GM12878 (cell line): ENCODE results near the gene MSH5. TPM values are rescaled to one million over a fixed set of nuclear protein-coding genes. Genes with fewer than 3 reads are reported as not detected.

Experiments used
- ATAC-seq: fragments of 200-7000 bp; cut with Tn5 transposase; 3 replicates; pipeline ENCODE4 v1.9.1; 2020; ENCODE audit warnings: mild to moderate bottlenecking, moderate library complexity
- BruUV-seq: library from RNA; stranded (reverse); fragments of 400-500 nt; replicated peaks from 2 replicates; lab custom pipeline; 2021; lab: Mats Ljungman, UMichigan
- CTCF ChIA-PET: fragments of 300-600 bp; sonication (Branson Sonifier 250); formaldehyde crosslinking; extraction: SDS; loops from one replicate; lab custom pipeline; 2021; ENCODE audit warnings: inconsistent platforms; lab: Yijun Ruan, JAX
- POLR2A ChIA-PET: fragments of 350-600 bp; formaldehyde crosslinking; extraction: SDS; loops from one replicate; lab custom pipeline; 2021; ENCODE audit warnings: inconsistent platforms; lab: Charles Lee
- RAD21 ChIA-PET: fragments of 300-600 bp; sonication (Branson Sonifier 250); formaldehyde crosslinking; loops from one replicate; lab custom pipeline; 2023; ENCODE audit warnings: antibody characterized with exemption; ENCODE audit not compliant: unreplicated experiment; lab: Charles Lee
- SMC1A ChIA-PET: fragments of 300-600 bp; sonication (Branson Sonifier 250); formaldehyde crosslinking; loops from one replicate; lab custom pipeline; 2023; ENCODE audit not compliant: unreplicated experiment, uncharacterized antibody; lab: Charles Lee
- DNase-seq: peaks from one replicate; pipeline ENCODE4 v3.0.0-alpha.2; 2011; ENCODE audit warnings: low read depth, low spot score
- FAIRE-seq: peaks from 3 replicates; lab custom pipeline; 2011; peaks lifted over from hg19 to GRCh38; lab: Jason Lieb, UNC
- H2AFZ ChIP-seq: 2 replicates; pipeline ENCODE4 v1.6.0; 2011; ENCODE audit warnings: low read depth, low read length, control low read depth; ENCODE audit not compliant: control insufficient read depth
- H3K27ac ChIP-seq: 2 replicates; pipeline ENCODE4 v1.5.1; 2011; ENCODE audit warnings: control low read depth; ENCODE audit not compliant: control insufficient read depth, insufficient read depth
- H3K27me3 ChIP-seq, 2 experiments: replicated peaks in 1 of 2; 2 replicates each; pipeline versions ENCODE4 v1.6.0 to v1.6.1; 2011; ENCODE audit warnings: low read length in 1 of 2; ENCODE audit not compliant: control insufficient read depth in 2 of 2, insufficient read depth in 2 of 2
- H3K36me3 ChIP-seq, 2 experiments: 2 replicates each; pipeline ENCODE4 v1.5.1; 2011; ENCODE audit warnings: low read length in 1 of 2; ENCODE audit not compliant: control insufficient read depth in 2 of 2, insufficient read depth in 2 of 2
- H3K4me1 ChIP-seq: 2 replicates; pipeline ENCODE4 v1.6.1; 2011; ENCODE audit warnings: mild to moderate bottlenecking, low read length, moderate library complexity, mixed read lengths; ENCODE audit not compliant: control insufficient read depth, insufficient read depth
- H3K4me2 ChIP-seq: 2 replicates; pipeline ENCODE4 v1.6.0; 2011; ENCODE audit warnings: control low read depth; ENCODE audit not compliant: control insufficient read depth, insufficient read depth
- H3K4me3 ChIP-seq: fragments of 200-600 bp; sonication (generic); 2 replicates; pipeline ENCODE4 v1.5.1; 2016
- H3K79me2 ChIP-seq: 2 replicates; pipeline ENCODE4 v1.6.0; 2011; ENCODE audit warnings: low read length; ENCODE audit not compliant: control insufficient read depth, insufficient read depth
- H3K9ac ChIP-seq: 2 replicates; pipeline ENCODE4 v1.8.0; 2011; ENCODE audit warnings: low read length, control low read depth, mixed read lengths; ENCODE audit not compliant: control insufficient read depth, insufficient read depth
- H3K9me3 ChIP-seq: replicated peaks from 3 replicates; pipeline ENCODE4 v1.5.1; 2011; ENCODE audit warnings: mild to moderate bottlenecking, low read length; ENCODE audit not compliant: control insufficient read depth, insufficient read depth
- H4K20me1 ChIP-seq: 2 replicates; pipeline ENCODE4 v1.6.0; 2011; ENCODE audit not compliant: control insufficient read depth, insufficient read depth
- CHD2 ChIP-seq: IDR thresholded peaks from 2 replicates; pipeline ENCODE4 v1.6.1; 2011; ENCODE audit warnings: low read depth, low read length, improper control_type of control experiment, borderline replicate concordance
- HCFC1 ChIP-seq: fragments of 150-350 bp; IDR thresholded peaks from 2 replicates; pipeline ENCODE4 v1.6.1; 2014; ENCODE audit warnings: low read length
- PML ChIP-seq: IDR thresholded peaks from 2 replicates; pipeline ENCODE4 v1.6.1; 2012; ENCODE audit warnings: low read length, inconsistent platforms
- SMAD1 ChIP-seq: fragments of 450-650 bp; IDR thresholded peaks from 2 replicates; pipeline ENCODE4 v1.6.1; 2018; ENCODE audit warnings: mild to moderate bottlenecking, low read depth; ENCODE audit not compliant: partially characterized antibody
- SRF ChIP-seq, 2 experiments: IDR thresholded peaks; 2 replicates each; pipeline ENCODE4 v1.6.1; 2011; ENCODE audit warnings: low read depth in 2 of 2, low read length in 2 of 2, mild to moderate bottlenecking in 1 of 2, moderate library complexity in 1 of 2
- TAF1 ChIP-seq: IDR thresholded peaks from 2 replicates; pipeline ENCODE4 v1.6.1; 2011; ENCODE audit warnings: mild to moderate bottlenecking, low read depth, low read length, borderline replicate concordance
- ZBED1 ChIP-seq: IDR thresholded peaks from 2 replicates; pipeline ENCODE4 v1.6.1; 2016; ENCODE audit warnings: borderline replicate concordance
- WGBS: methylation state at CpG from one replicate; pipeline ENCODE4 v1.1.6; 2016; ENCODE audit warnings: low lambda C conversion rate; ENCODE audit not compliant: insufficient replicate concordance, insufficient coverage; ENCODE audit errors: missing lambda C conversion rate; 5-methylcytosine and 5-hydroxymethylcytosine counted together
- in situ Hi-C: fragments of 300-500 bp; cut with MboI; formaldehyde crosslinking; loops from 9 replicates; pipeline ENCODE4 v1.14.3; 2018; ENCODE audit warnings: mixed read lengths
- intact Hi-C: fragments of 100-400 bp; cut with micrococcal nuclease; formaldehyde crosslinking; loops from one replicate; pipeline ENCODE4 v1.14.2; 2022; ENCODE audit not compliant: unreplicated experiment
- polyA plus RNA-seq, 11 experiments: library from polyadenylated mRNA; depleted of rRNA in 4 of 11; unstranded in 6 of 11; stranded (reverse) in 5 of 11; fragments of >200 nt; fragmentation: Nextera tagmentation in 4 of 11; fragmentation: Illumina TruSeq in 1 of 11; extraction: Ambion mirVana in 4 of 11; extraction: Trizol in 1 of 11; gene quantifications; 1 replicate in 1 of 11; 2 replicates in 10 of 11; pipeline versions ENCODE4 v1.2.1 to v1.2.3, GENCODE V29; 2011 to 2016; ENCODE audit warnings: inconsistent platforms in 2 of 11, missing spikeins in 2 of 11, low read depth in 1 of 11
- total RNA-seq, 4 experiments: library from RNA; depleted of rRNA in 3 of 4; stranded (reverse); fragments of >200 nt in 3 of 4; fragmentation: Illumina TruSeq in 1 of 4; extraction: Trizol in 1 of 4; gene quantifications; 2 replicates each; pipeline versions ENCODE4 v1.2.1 to v1.2.3, GENCODE V29; 2013 to 2021
- TF ChIP-seq, protein P1 (sequence below): IDR thresholded peaks from 2 replicates; pipeline ENCODE4 v1.6.1; 2011; ENCODE audit warnings: low read depth, mild to moderate bottlenecking, low read length, moderate library complexity, borderline replicate concordance; ENCODE audit errors: extremely low read depth
- TF ChIP-seq, protein P2 (sequence below): IDR thresholded peaks from 2 replicates; pipeline ENCODE4 v1.6.1; 2011; ENCODE audit warnings: borderline replicate concordance, low read depth, mild to moderate bottlenecking, moderate library complexity, low read length; ENCODE audit not compliant: insufficient read depth, poor library complexity, severe bottlenecking
- TF ChIP-seq, protein P3 (sequence below): fragments of 450-650 bp; IDR thresholded peaks from 2 replicates; pipeline ENCODE4 v1.6.1; 2017; ENCODE audit warnings: mild to moderate bottlenecking, low read depth, inconsistent platforms; ENCODE audit not compliant: poor library complexity, severe bottlenecking

The MSH5 gene
- total and polyA plus RNA-seq, 10 of the 15 experiments (the other 5 are each of a cell fraction or from before 2014, with no cell fraction given): 9.1 to 52.7 (median 30.0) TPM

DNA sequence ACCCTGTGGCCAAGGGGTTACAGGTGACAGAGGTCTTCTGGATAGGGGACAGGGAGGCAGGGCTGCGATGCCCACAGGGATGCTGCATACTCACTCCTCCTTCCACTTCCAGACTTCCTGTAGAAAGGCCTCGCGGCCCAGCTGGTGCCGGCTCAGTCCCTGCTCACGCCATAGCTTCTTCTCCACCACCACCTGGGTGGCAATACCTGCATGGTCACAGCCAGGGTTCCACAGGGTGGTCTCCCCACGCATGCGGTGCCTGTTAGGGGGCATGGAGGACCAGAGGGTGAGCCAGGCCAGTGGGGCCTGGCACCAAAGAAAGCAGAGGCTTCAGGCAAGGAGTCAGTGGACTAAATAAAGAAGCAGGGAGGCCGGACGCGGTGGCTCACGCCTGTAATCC lies 45.7 kb downstream of the MSH5 start:
- SMC1A ChIA-PET: interaction anchor here (1.1 to 1.7 kb wide), 3 partner anchors 8 to 44 kb away, joined by 3 to 5 read pairs (median 4); partner anchors contain the start of gene VWA7

More for the DNA sequence above, 45.7 kb downstream of the MSH5 start:
- POLR2A ChIA-PET: interaction anchor here (1.5 to 1.9 kb wide), 2 partner anchors 12 to 21 kb away, joined by 5 read pairs; partner anchors contain the start of gene LSM2
- FAIRE-seq: no peak
- DNase-seq: no peak
- H3K27me3 ChIP-seq: no peaks in the 10 kb centered on the region
- H3K4me3 ChIP-seq: no peak overlapping the region
- BruUV-seq: no TSS peak
- H3K79me2 ChIP-seq: no peaks in the 10 kb centered on the region; the same call in 1 of the 2 replicates
- CTCF ChIA-PET: interaction anchor here (1.2 to 2.3 kb wide), 3 partner anchors 16 to 56 kb away, joined by 3 to 10 read pairs (median 3); partner anchors contain the start of genes DDAH2 and LSM2
- intact Hi-C loops (no loop called here), in situ Hi-C loops (no loop called here)
- ATAC-seq: no peak
- no peaks in the 10 kb centered on the region for H3K9me3 ChIP-seq
- WGBS: over 99% methylated on average over 11 of the region's 11 CpGs
- TF ChIP-seq, protein P1, sequence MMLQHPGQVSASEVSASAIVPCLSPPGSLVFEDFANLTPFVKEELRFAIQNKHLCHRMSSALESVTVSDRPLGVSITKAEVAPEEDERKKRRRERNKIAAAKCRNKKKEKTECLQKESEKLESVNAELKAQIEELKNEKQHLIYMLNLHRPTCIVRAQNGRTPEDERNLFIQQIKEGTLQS: no peak
- TF ChIP-seq TAF1: no peak
- no peak for TF ChIP-seq PML
- no peak for TF ChIP-seq SRF (IDR thresholded peaks at IDR 0.05; ENCODE audit: low read depth in 2 of 2, low read length in 2 of 2)
- TF ChIP-seq, protein P2, sequence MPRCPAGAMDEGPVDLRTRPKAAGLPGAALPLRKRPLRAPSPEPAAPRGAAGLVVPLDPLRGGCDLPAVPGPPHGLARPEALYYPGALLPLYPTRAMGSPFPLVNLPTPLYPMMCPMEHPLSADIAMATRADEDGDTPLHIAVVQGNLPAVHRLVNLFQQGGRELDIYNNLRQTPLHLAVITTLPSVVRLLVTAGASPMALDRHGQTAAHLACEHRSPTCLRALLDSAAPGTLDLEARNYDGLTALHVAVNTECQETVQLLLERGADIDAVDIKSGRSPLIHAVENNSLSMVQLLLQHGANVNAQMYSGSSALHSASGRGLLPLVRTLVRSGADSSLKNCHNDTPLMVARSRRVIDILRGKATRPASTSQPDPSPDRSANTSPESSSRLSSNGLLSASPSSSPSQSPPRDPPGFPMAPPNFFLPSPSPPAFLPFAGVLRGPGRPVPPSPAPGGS: no peak
- TF ChIP-seq, protein P3, sequence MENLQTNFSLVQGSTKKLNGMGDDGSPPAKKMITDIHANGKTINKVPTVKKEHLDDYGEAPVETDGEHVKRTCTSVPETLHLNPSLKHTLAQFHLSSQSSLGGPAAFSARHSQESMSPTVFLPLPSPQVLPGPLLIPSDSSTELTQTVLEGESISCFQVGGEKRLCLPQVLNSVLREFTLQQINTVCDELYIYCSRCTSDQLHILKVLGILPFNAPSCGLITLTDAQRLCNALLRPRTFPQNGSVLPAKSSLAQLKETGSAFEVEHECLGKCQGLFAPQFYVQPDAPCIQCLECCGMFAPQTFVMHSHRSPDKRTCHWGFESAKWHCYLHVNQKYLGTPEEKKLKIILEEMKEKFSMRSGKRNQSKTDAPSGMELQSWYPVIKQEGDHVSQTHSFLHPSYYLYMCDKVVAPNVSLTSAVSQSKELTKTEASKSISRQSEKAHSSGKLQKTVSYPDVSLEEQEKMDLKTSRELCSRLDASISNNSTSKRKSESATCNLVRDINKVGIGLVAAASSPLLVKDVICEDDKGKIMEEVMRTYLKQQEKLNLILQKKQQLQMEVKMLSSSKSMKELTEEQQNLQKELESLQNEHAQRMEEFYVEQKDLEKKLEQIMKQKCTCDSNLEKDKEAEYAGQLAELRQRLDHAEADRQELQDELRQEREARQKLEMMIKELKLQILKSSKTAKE: no peak
- TF ChIP-seq SMAD1: no peak
- TF ChIP-seq ZBED1: no peak
- no peak for TF ChIP-seq HCFC1
- TF ChIP-seq CHD2: no peak
- no peak overlapping the region for H3K4me2 ChIP-seq
- no peaks in the 10 kb centered on the region for H4K20me1 ChIP-seq
- RAD21 ChIA-PET: interaction anchor here (1.1 to 1.2 kb wide), 2 partner anchors 27 to 56 kb away, joined by 3 to 4 read pairs; no protein-coding TSS in a partner anchor
- no peak overlapping the region for H3K9ac ChIP-seq
- H3K36me3 ChIP-seq: peaks cover 6 to 31% of the 10 kb centered on the region in 2 experiments; a peak in 3 of 4 replicates
- no peak overlapping the region for H3K27ac ChIP-seq
- H2AFZ ChIP-seq: no peak overlapping the region
- peaks cover 8% of the 10 kb centered on the region for H3K4me1 ChIP-seq
